ENCODE measurements around the gene KIAA1217.

The KIAA1217 gene

DNA sequence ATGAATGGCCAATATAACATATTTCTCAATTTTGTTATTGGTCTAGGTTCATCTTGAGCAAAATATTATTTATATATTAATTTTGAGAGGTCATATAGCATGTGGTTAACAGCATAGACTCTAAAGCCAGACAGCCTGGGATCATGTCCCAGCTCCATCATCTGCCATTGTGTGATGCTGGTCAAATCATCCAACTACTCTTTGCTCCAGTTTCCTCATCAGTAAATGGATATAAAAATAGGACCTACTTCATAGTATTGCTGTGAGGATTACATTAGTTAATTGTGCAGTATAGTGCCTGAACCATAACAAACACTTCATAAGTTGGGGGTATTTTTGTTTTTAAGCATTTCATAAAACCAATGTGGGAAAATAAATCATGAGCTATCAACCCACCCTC, 199.0 kb downstream of the KIAA1217 start:
- DNase-seq (ENCODE audit: low read depth in 3 of 3), result no peak

DNA sequence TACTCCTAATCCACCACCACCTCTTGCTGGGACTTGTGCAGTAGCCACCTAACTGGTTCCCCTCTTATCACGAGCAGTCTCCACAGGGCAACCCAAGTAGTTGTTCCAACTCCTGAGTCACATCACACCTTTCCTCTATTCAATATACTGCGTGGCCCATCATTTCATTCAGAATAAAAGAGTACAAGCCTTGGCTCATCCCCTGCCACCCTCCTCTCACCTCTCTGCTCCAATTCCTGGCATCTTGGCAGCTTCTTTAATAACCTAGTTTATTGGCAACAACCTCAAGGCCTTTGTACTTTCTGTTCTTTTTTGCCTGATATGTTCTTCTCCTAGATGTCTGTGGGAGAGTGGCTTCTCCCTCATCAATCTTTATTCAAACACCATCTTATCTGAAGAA, 199.4 kb downstream of the KIAA1217 start:
- no peak for DNase-seq (ENCODE audit: low read depth in 3 of 3)

DNA sequence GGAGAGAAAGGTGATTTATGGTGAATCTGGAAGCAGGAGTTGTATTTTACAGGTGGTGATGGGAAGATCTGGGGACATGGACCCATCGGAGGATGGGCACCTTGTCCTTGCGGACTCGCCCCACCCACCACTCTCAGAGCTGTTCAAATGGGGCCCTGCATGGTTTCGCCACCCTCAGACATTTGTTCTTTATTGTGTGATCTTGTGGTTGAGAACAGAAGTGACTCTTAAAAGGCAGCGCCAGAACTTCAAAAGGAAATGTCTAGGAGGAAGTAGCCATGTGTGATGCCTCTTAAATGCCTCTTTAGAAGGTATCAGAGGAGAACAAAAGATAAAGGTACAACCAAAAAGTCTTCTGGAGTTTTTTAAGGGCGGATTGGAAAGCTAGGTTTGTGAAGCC, 205.7 kb downstream of the KIAA1217 start:
- no peak for DNase-seq (ENCODE audit: low read depth in 3 of 3)

DNA sequence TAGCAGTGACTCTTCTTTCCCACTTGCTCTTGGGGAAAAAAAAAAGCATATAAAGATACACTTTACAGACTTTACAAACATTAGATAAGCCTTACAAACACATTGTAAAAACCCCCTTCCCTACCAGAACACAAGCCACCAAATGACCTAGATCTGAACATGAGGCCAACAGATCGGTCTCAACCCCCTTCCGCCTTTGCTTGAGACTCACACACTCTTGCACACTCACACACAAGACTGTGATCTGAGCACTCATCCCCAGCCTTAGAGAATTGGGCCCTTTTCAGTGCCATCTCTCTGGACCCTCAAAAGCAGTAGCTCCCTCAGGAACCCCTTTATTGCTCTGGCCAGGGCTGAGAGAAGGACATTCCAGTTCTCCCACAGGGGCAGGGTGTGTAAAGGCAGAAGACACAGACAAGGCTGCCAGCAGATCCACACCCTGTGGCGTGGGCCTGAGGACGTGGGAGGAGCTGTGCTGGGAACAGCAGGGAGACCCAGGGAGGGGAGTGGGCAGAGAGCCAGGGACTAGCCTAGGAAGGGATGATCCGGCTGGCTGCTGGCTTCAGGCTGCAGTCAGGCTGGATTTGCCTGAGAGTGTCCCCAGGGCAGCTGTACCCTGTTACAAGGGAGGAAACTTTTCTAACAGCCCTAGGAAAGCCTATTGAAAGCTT, 206.7 kb downstream of the KIAA1217 start:
- DNase-seq (ENCODE audit: low read depth in 3 of 3), result no peak

DNA sequence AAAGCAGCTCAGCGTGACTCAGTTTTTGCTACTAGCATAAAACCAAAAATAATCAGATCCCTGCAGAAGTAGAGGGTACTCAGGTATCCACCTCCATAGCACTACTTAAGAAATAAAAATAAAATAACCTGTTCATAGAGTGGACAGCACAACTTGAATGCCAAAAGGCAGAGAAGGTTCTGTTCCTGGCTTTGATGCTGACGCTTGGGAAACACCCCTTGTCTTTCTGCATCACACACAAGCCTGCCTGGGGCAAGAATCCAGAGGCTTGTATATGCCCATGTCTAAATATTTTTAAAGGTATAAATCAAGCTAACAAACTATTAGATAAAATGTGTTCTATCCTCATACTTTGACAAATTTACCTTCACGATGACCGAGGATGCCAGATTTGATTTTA, 207.3 kb downstream of the KIAA1217 start:
- DNase-seq (ENCODE audit: low read depth in 3 of 3), result no peak

DNA sequence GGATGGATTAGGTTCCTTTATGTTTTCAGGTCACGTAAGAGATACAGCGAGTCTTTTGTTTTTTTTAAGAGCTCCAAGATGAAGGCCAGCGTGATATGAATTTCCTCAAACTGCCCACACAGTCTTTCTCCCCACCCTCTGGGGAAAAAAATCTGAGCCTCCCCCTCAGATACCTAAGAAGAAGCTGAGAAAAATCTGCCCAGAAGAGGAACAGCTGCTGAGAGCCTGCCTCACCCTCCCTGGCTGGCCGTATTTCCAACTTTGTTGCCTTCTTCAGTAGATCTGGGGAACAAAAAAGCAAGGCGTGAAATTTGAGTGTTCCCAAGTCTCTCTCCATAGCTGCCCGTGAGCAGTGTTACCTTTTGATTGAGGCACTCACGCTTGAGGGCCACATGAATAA, 208.1 kb downstream of the KIAA1217 start:
- no peak for DNase-seq (ENCODE audit: low read depth in 3 of 3)

DNA sequence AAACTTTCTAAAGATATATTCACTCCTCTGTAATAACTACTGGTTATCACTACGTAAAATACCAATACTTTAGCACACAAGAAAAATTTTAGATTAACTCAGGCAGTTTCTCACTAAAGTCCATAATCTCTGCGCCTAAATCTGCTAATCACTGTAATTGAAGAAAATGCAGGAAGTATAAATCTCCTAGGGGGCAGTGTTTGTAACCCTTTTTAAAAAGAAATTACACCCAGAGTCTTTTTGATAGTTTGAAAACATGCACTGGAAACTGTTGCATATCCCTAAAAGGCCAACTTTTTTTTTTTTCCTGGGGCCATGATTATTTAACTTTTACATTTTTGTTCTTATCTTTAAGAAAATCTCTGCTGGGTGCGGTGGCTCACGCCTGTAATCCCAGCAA, 209.6 kb downstream of the KIAA1217 start:
- DNase-seq (ENCODE audit: low read depth in 3 of 3), result no peak

DNA sequence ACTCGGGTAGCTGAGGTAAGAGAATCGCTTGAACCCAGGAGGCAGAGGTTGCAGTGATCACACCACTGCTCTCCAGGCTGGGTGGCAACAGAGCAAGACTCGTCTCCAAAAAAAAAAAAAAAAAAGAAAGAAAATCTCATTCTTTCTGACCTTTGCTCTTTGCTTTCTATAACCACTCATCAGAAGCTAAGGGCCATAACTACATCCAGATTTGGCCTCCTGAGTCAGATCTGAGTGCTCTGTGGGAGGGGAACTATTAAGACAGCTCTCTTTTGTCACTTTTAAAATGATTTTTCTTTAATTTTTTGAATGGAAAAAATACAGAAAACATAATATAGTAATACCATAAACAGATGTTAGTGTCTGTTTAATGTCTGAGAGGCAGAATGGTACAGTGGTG, 210.1 kb downstream of the KIAA1217 start:
- no peak for DNase-seq (ENCODE audit: low read depth in 3 of 3)

DNA sequence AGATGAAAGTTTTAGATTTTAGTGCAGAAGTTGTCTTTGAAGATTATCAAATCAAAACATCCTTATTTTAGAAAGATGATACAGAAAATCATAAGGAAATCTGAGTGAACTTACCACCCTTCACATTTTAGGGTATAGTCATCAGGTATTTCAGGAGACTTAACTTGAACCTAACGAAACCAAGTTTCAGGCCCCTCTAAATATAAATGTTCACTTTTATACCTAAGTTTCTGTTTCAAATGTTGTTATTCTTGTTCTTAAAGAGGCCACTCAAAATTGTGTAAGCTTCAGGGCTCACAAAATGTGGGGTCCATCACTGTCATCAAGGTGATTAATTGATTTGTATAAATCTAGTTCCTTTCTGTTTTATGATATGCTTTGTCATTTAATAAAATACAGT, 216.2 kb downstream of the KIAA1217 start:
- DNase-seq (ENCODE audit: low read depth in 3 of 3), result no peak

DNA sequence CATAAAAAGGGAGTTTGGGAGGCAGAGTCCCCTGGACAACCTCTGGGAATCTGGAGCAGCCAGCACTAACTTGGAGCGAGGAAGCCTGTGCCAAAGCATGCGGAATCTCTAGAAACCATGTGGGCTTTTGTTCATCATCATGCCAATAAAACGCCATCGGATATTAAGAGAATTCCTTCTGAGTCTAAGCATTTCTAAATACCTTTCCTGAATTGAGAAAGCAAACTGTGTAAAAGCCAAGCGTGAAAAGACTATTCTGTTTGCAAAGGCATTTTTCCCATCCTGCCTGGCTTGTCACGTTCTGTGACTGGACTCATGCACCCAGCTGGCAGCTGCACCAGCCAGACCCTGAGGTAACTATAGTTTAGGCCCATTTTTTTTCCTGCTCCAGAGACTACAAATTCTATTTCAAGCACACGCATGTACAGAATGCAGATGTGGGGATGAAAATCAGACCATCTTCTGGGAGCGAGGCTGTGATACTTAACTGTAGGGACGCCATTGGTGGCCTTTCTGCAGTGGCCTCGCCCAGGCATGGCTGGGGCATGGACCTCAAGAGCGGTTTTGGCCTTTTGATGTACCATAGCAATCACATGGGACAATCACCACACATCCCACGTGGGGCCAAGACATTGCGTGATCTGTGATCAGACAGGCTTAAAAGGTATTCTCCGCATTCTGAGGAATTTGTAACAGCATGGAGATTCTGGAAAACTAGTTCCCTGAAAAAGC, 218.9 kb downstream of the KIAA1217 start:
- no peak for DNase-seq (ENCODE audit: low read depth in 3 of 3)

DNA sequence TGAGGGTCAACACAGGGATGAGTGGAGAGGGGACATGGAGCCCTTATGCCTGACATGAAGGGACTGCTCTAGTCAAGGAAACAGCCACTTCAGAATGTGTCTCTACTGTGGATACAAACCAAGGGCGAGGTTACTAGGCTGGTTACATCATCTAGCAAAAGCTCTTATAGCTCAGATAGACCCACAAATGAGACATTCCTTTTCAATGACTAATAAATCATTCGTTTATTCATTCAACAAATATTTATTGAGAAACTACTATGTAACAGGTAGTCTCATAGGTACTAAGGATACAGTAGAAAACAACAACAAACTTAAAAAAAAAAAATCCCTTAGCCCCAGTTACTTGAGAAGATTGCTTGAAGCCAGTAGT, 219.5 kb downstream of the KIAA1217 start:
- no peak for DNase-seq (ENCODE audit: low read depth in 3 of 3)

DNA sequence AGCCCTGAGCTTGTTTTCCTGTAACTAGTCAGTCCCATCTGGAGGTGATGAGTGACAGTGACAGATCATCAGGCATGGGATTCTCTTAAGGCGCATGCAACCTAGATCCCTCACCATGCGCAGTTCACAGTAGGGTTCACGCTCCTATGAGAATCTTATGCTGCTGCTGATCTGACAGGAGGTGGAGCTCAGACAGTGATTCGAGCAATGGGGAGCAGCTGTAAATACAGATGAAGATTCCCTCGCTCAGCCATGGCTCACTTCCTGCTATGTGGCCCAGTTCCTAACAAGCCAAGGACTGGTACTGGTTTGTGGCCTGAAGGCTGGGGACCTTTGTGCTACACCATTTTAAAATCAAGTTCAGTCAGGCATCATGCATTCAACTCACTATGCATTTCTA, 221.7 kb downstream of the KIAA1217 start:
- DNase-seq (ENCODE audit: low read depth in 3 of 3), result no peak

DNA sequence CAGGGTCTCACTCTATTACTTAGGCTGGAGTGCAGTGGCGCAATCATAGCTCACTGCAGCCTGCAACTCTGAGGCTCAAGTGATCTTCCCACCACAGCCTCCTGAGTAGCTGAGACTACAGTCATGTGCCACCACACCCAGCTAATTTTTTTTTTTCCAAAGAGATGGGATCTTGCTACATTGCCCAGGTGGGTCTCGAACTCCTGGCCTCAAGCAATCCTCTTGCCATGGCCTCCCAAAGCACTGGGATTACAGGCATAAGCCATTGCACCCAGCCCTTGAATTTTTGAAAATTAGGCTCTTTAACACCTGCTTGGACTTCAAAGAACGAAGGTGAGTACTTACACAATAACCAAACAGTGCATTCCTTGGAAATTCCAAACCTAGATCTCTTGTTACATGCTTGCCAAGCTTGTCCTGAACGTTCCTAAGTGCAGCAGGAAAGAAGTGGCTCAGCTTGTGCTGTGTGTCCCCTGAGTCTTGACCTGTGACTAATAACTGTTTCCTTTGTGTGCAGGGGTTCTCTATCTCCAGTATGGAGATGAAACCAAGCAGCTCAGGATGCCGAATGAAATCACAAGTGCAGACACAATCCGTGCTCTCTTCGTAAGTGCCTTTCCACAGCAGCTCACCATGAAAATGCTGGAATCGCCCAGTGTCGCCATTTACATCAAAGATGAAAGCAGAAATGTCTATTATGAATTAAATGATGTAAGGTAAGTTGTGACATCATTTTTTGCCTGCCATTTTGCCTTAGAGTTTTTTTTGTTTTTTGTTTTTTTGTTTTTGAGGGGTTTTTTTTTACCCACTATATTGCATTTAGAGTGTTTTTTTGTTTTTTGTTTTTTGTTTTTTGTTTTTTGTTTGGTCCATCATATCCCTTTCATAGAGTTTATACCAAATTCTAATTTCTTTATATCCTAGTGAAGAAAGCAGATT, 223.8 kb downstream of the KIAA1217 start:
- no peak for DNase-seq (ENCODE audit: low read depth in 3 of 3)

DNA sequence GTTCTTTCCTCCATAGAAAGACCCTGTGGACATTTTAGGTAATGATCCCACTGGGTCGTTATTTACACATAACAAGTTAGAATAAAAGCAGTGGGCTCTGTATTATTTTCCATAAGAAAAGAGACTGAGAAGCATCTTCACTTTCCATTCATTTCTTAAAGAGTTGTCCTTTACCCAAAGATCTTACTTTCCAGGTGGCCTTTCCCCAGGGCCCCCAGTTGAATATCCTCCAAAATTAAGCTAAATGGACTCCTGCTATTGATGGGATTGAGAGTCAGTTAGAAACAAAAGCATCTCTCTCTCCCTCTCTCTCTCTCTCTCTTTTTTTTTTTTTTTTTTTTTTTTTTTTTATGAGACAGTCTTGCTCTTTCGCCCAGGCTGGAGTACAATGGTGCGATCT, 224.8 kb downstream of the KIAA1217 start:
- no peak for DNase-seq (ENCODE audit: low read depth in 3 of 3)

DNA sequence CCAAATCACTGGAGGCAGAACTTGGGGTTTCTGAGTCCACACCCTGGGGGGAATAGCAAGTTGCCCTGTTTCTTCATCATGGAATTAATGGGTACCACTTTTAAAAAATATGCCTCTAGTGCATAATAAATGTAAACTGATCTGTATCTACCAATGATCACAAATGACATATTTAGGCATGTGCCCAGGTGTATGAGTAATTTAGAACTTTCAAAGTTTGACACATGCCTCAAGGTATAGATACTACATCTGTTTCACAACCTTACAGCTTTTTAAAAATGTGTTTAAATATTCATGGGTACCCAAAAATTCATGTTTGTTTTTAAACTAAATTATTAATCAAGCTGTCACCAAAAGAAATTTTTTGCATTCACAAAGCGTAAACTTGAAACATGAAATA, 226.0 kb downstream of the KIAA1217 start:
- no peak for DNase-seq (ENCODE audit: low read depth in 3 of 3)

DNA sequence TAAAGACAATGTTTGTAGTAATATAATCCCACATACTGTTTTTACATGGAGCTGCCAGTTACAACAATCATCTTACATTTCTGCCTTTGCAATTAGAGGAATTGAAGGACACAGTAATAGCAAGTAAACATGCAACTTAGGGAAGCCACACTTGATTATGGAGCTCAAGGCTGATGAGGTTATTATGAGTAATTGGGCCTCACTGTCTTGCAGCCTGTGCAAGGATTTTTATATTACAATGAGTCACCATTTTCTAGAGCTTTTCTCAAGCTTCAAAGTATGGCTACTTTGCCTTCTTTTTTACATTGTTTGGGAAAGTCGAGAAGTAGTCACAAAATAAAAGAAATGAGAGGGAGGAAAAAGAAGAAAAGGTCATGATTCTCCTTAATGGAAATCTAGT, 226.4 kb downstream of the KIAA1217 start:
- DNase-seq (ENCODE audit: low read depth in 3 of 3), result no peak

DNA sequence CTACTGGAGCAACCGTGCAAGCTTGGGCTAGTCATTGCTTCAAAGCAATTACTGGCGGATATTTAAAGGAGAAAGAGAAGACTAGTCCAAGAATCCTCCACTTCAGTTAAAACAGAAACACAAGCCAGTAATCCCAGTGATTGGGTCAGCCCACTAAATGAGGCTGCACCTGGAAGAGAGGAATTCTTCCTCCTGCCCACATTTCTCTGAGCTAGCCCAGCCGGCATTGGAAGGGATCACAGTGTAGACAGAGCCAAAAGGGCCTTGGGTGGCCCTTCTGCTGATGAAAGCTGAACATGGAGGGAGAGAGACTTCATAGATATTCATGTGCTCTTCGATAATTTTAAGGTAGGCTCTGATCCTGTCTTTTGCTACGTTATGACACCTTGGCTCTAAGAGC, 228.4 kb downstream of the KIAA1217 start:
- no peak for DNase-seq (ENCODE audit: low read depth in 3 of 3)

DNA sequence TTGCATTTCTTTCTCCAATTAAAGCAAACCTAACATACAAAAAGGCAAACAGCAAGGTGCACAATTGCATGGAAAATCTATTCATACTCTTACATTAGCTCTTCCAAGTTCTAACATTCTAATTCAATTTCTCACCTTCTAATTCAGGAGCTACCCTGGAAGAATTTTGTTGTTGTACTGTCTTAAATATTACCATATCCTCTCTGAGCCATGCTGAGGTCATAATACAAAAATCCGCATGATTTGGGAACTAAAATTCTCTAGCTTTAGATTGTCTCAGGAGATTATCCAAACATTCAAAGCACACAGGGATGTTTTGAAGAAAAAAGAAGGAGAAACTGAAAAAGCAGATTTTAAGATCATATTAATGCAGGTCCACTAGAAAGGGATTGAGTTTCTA, 229.9 kb downstream of the KIAA1217 start:
- DNase-seq (ENCODE audit: low read depth in 3 of 3), result no peak

DNA sequence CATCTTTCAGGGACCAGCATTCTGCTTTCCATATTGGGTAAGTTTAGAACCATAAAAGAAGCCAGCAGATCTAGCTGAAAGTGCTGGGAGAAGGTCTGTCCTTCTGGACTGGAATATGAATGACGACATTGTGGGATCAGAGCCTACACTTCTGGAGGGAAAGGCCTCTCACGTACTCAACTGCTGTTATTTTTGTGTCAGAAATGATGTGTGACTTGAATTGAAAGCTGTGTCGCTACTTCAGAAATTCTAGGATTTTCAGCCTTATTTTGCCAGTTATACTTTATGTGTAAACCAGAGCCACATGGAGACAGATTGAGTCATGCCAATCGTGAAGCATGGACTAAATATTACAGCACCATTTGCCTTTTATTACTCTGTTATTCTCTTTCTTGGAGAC, 231.0 kb downstream of the KIAA1217 start:
- DNase-seq (ENCODE audit: low read depth in 3 of 3), result no peak

DNA sequence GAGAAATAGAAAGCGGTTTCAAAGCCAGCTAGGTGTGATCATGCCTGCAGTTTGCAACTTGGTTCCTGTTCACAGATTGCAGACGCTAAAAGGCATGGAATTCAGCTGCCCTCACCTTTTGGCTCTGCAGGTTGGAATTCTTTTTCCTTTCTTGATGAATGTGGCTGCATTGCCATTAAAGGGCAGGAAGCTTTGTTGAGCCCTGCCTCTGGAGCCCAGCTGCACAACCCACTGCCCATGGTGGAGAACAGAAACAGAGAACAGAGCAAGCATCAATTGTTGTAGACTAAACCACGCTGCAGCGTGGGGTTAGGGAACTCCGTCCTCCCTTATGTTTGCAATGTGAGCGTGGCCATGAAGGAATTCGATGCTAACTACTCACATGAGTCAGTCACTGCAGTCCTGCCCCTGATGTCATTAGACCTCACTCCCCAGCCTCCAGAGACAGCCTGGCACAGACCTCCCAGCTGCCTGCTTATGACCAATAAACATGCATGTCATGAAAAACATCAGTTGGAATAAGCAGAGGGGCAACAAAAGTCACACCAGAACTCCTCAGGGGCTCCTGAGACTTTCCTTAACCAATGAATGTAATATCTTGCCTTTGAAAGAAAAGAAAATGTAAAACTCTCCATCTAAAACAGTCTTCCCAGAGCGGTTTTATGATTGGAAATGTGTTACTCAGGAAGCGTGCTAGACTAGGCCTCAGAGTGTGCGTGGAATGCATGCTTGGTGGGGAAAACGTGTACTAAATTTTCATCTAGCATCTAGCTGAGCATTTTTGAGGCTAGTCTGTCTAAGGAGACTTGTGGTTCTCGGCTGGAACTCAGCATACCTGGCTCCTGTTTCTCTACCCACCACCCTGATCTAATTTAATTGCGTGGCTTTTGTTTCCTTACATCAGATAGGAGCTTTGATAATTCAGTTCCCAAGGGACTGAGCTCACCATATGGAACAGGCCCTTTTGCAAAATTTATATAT, 232.2 kb downstream of the KIAA1217 start:
- no peak for DNase-seq (ENCODE audit: low read depth in 3 of 3)

DNA sequence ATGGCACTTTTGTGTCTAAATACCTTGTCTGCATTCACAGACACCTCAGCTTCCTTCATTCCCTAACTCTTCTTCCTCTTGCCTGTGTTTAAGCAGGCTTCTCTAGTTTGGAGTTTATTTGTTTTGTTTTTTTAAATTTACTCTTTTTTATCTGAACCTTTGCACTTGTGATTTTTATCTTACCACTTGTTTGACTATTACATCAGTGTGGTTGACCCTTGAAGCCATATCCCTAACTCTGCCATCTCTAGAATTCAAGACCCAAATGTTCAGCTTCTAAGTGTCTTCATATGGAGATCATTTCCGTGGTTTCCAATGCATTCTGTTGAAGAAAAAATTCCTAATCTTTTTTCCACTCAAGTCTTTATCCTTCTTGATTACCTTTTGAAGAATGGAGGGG, 233.3 kb downstream of the KIAA1217 start:
- no peak for DNase-seq (ENCODE audit: low read depth in 3 of 3)

Data from stimulated activated CD4-positive, alpha-beta T cell treated with anti-CD3 and anti-CD28 coated beads, TNF-alpha, amount 100 ng/mL, for 48 hours (primary cell).